Colonic mucosa (tissue), 4 donors: Measurements from ENCODE around the gene CMSS1. TPM values are rescaled to one million over a fixed set of nuclear protein-coding genes. Genes with fewer than 3 reads are reported as not detected.

Experiments used
- DNase-seq: peaks from one replicate; pipeline ENCODE4 v3.0.0-alpha.2; 2020
- H3K27ac ChIP-seq: fragments of 200-600 bp; one replicate; pipeline ENCODE4 v1.8.0; 2021
- H3K27me3 ChIP-seq: fragments of 200-600 bp; one replicate; pipeline ENCODE4 v1.8.0; 2021
- H3K36me3 ChIP-seq: fragments of 200-600 bp; one replicate; pipeline ENCODE4 v1.8.0; 2021
- H3K4me1 ChIP-seq: fragments of 200-600 bp; one replicate; pipeline ENCODE4 v1.8.0; 2021; ENCODE audit warnings: mild to moderate bottlenecking
- H3K4me3 ChIP-seq: fragments of 200-600 bp; one replicate; pipeline ENCODE4 v1.8.0; 2021
- H3K9ac ChIP-seq, 2 donors: one replicate each; pipeline ENCODE4 v1.7.0; 2013; ENCODE audit warnings: control low read depth in 2 of 2, low read depth in 2 of 2, low read length in 2 of 2
- H3K9me3 ChIP-seq: fragments of 200-600 bp; one replicate; pipeline ENCODE4 v1.8.0; 2021
- CTCF ChIP-seq: fragments of 200-600 bp; IDR thresholded peaks from one replicate; pipeline ENCODE4 v1.8.0; 2022; ENCODE audit warnings: antibody characterized with exemption, mild to moderate bottlenecking
- intact Hi-C: fragments of 100-400 bp; cut with DNase I; formaldehyde crosslinking; loops from one replicate; pipeline ENCODE4 v1.14.1; 2022
- total RNA-seq, 2 donors: library from RNA; stranded (reverse); fragmentation: NEBNext Ultra II Directional in 1 of 2; extraction: Animal tissue kit (Norgen Biotek cat#: 25700) in 1 of 2; gene quantifications; one replicate each; pipeline ENCODE4 v1.2.1, GENCODE V29; 2021
- donor health status: healthy.
- donor health status: DM: no; HTN: no; CAD: no.
- donor health status: DM: no; HTN: no; CAD: no.

Gene CMSS1
- total RNA-seq, 2 donors from 2014 or later: 10.7 to 24.7 TPM

GRCh38 chr3:99960123-99960878 is 142.6 kb downstream of the CMSS1 start:
- TF ChIP-seq CTCF: no peak
- Histone ChIP-seq H3K9me3 (no peaks in the 10 kb centered on the region), H3K36me3 (no peaks in the 10 kb centered on the region), H3K9ac (no peak overlapping the region), H3K27me3 (no peaks in the 10 kb centered on the region), H3K27ac (no peak overlapping the region), H3K4me1 (no peaks in the 10 kb centered on the region), H3K4me3 (no peak overlapping the region)
- DNase-seq: no peak
- intact Hi-C loops: loop anchor here (10.0 kb wide), 1 partner anchor 116 kb away; no protein-coding TSS in a partner anchor

DNA sequence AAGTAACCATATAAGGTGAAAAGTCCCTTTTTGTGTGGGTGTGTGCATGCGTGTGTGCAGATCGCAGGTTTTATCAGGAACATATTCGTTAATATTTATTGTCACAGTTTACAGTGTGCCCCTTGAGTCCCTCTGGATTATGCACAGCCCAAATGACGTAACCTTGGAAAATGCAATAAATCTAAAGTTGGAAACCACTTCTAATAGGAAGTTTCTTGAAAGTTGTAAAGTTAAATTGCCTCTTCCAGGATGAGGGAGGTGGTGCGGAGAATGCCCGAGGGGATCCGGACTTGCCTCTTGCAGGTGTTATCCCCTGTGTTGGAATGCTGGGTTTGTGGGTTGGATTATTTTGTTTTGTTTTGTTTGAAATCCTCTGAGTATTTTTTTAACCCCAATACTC is 143.3 kb downstream of the CMSS1 start:
- intact Hi-C loops: loop anchor here (10.0 kb wide), 1 partner anchor 116 kb away; no protein-coding TSS in a partner anchor

DNA sequence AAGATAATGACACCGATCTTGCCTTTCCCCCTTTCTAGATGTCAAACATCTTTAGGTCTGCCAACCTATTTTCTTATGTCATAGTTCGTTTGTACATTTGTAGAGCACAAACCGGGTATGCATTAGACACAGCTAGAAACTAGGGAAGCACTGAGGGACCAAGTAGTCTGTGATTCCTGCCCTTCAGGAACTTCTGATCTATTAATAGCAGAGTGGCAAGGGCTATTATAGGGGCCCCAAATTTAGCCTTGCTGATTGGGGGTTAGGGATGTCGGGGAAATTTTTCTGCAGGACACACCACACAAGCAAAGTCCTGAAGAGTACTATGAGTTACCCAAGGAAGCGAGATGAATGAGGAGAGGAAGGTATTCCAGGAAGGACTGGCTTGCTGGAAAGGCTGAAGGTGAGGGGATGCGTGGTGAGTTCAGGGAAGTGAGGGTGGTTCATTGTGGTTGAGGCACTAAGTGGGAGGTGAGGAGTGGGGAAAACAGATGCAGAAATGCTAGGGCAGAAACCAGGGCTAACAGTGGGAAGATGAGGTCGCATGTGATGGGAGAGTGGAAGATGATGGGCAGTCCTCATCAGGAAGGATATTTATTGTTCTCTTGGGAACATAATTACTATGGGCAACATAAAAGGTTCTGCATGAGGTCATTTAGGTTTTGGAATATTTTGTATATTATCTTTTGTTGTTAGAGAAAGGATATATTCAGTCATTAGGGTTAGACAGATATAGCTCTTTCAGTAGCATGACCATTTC is 144.3 kb downstream of the CMSS1 start:
- Histone ChIP-seq H3K4me1 (no peaks in the 10 kb centered on the region), H3K27ac (no peak overlapping the region)

More for the DNA sequence above, 143.3 kb downstream of the CMSS1 start:
- Histone ChIP-seq H3K9me3 (no peaks in the 10 kb centered on the region), H3K27me3 (no peaks in the 10 kb centered on the region), H3K27ac (no peak overlapping the region), H3K4me3 (no peak overlapping the region), H3K36me3 (no peaks in the 10 kb centered on the region), H3K9ac (no peak overlapping the region), H3K4me1 (no peaks in the 10 kb centered on the region)
- no peak for DNase-seq
- no peak for TF ChIP-seq CTCF

DNA sequence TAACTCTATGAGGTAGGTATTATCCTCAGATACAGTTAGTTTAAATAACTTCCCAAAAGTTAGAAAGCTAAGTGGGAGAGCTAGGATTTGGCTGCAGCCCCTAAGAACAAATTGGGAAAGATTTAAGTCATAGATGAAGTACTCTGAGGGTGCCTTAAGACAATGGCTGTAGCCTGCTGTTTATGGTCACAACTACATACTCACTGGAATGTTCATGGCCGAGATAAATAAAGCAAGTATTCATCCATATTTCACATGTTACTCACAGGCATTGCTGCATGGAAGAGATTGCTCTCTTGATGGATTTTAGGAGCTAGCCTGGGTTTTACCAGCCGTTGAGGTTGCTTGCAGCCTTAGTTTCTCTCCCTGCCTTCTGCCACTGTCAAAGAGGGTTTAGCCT is 145.0 kb downstream of the CMSS1 start:
- no peak overlapping the region for H3K4me3 ChIP-seq
- no peak for TF ChIP-seq CTCF
- no peak overlapping the region for H3K9ac ChIP-seq
- no peaks in the 10 kb centered on the region for H3K4me1 ChIP-seq
- H3K27ac ChIP-seq: peak overlapping the region; percentile 3
- intact Hi-C loops: loop anchor here (10.0 kb wide), 1 partner anchor 118 kb away; no protein-coding TSS in a partner anchor
- DNase-seq: no peak
- no peaks in the 10 kb centered on the region for H3K27me3 ChIP-seq
- H3K36me3 ChIP-seq: no peaks in the 10 kb centered on the region
- no peaks in the 10 kb centered on the region for H3K9me3 ChIP-seq

More for the DNA sequence above, 144.3 kb downstream of the CMSS1 start:
- H3K4me3 ChIP-seq: no peak overlapping the region
- no peaks in the 10 kb centered on the region for H3K27me3 ChIP-seq
- no peak for TF ChIP-seq CTCF
- intact Hi-C loops: loop anchor here (10.0 kb wide), 1 partner anchor 117 kb away; no protein-coding TSS in a partner anchor
- no peaks in the 10 kb centered on the region for H3K9me3 ChIP-seq
- DNase-seq: no peak
- no peak overlapping the region for H3K9ac ChIP-seq
- no peaks in the 10 kb centered on the region for H3K36me3 ChIP-seq

- no peak overlapping the region for H3K9ac ChIP-seq
- H3K4me3 ChIP-seq: no peak overlapping the region
- no peak for TF ChIP-seq CTCF
- intact Hi-C loops: loop anchor here (10.0 kb wide), 1 partner anchor 120 kb away; no protein-coding TSS in a partner anchor
- H3K27me3 ChIP-seq: no peaks in the 10 kb centered on the region
- no peak overlapping the region for H3K27ac ChIP-seq
- no peaks in the 10 kb centered on the region for H3K9me3 ChIP-seq
- no peaks in the 10 kb centered on the region for H3K4me1 ChIP-seq
- no peak for DNase-seq
- no peaks in the 10 kb centered on the region for H3K36me3 ChIP-seq
Observed at GRCh38 chr3:99965077-99965476, 147.4 kb downstream of the CMSS1 start.
